HG02852 (cell line): ENCODE data around the gene ATG2A.

Source experiments
- ATAC-seq: cut with Tn5 transposase; IDR thresholded peaks from one replicate; pipeline ENCODE4 v1.9.1; 2021; ENCODE audit warnings: mild to moderate bottlenecking, moderate library complexity; ENCODE audit not compliant: unreplicated experiment

Gene ATG2A

DNA sequence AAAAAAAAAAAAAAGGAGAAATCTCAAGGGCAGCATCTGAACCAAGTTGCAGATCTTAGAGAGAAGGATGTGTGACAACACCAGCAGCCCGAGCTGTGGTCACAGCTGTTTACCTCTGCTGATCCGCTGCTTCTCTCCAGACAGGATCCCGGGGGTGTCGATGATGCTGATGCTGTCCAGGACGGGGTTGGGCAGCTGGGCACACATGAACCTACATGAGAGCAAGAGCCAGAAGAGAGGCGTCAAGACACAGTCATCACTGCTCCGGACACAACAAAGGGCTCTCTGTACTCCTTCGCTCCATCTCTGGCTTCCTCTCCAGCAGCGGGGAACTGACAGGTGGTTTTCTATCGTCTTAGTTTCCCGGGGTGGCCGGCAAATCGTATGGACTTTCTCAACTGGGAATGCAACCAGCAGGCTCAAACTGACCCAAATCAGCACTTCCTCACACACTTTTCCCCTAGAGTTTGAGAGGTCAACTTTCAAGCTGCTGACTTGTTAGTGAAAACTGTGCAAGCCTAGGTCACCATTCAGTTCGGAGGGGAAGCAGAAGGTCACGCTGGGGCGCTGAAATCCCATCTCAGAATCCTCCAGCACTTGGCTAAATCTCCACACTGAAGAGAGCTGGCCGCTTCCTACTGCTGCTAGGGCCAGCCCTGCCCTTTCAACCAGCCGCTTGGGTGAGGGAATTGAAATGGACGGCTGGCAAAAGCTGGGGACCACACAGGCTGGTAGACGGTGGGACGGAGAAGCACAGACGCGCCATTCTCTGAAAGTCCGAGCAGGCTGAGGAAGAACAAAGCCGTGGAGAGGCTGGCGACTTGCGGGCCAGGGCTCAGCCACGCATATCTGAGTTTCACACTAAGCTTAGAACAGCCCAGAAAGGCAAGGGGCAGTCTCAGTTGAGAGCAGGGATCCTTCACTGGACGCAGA is 42.4 kb downstream of the ATG2A start:
- no peak for ATAC-seq

DNA sequence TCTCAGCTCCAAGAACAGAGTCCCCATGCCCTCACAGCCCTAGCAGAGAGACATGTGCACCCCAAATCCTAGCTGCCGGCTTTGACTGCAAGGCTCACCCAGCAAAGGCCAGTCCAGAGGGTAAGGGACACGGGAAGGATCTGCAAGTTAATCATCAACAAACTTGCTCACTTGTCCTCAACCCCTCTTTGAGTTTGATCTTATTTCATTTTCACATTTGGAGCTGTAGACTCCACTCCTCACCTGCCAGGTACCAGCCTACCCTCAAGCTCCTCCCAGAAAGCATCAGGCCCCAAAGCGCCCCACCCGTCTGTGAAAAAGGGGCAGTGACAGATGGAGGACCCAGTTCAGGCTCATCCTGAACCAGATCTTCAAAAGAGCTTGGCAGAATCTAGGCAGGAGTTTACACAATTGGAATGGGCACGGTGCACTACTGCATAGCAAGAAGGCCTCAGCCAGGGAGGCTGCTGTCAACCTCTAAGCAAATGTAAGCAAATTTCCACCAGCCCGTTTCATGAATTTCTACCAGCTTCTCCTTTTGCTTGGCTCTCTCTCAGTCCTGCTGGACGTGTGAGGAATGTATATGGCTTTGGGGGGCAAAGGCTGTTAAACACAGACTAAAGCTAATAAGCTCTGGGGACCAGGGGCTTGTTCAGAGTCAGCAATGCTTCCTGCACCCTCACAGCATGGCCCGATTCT is 44.1 kb downstream of the ATG2A start:
- no peak for ATAC-seq

DNA sequence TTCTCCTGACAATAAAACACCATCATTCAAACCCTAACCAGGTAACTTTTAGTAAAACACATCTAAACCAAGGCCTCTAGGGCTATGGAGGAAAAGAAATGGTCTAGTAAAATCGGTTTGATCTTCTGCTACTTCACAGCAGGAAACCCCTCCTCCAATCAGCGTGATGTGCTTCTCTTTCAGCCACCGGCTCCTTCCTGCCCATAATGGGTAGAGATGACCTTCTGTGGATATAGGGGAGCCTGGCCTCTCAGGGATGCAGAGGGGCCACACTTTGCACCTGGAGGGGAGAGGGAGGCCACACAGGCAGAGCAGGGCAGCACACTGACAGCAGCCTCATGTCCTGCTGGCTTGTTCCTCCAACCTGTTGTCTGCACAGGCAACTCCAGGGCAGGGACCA is 45.5 kb downstream of the ATG2A start:
- no peak for ATAC-seq

DNA sequence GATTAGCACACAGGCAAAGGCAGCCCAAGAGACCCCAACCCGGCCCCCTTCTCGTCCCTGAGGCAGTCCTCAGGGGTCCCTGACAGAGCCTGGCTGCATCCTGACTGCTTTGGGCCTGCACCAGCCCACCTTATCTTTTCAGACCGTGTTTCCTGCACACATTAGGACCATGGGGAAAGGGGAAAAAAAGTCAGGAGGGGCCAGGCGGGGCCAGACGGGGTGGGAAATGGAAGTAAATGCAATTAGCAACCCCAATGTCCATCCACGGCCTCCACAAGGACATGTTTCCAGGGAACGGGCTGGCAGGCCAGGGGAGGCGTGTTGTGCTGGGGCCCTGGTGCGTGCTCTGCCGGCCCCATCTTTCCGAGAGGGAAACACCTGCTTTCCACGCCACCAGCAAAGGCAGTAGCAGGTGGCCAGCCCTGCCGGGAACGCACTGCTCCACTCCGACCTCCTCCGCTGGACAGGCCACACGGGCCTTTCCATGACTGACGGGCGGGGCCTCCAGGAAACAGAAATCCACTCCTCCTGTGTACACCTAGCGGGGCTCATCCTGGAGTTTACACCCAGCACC is 46.0 kb downstream of the ATG2A start:
- ATAC-seq = no peak

DNA sequence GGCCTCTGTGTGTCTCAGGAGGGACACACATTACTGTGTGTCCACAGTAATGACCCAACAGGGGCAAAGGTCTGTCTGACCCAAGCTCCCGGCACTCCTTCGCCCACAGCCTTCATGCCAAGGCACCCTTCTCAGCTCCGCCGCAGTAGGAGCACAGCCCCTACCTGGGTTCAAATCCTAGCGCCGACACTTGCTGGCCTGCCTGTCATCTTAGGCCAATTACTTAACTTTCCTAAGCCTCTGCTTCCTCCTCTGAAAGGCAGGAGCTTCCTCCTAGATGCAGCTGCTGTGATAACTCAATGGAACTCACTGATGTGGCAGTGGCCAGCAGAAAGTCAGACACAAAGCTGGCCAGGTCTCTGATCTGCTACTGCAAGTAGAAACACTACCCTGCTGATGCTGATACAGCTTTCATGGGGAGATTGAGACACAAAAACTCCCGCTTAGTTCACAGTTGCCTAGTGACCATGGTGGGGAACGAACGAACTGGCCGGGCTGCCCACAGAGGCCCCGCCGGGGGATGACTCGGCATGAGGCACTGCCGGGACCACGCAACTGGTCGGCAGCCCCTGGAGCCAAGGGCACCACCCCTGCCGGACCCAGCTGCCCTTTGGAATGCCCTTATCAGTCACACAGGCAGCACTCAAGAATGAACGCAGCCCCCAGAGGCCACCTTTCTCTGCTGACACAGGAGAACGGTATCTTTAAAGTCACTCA is 46.7 kb downstream of the ATG2A start:
- ATAC-seq = no peak

DNA sequence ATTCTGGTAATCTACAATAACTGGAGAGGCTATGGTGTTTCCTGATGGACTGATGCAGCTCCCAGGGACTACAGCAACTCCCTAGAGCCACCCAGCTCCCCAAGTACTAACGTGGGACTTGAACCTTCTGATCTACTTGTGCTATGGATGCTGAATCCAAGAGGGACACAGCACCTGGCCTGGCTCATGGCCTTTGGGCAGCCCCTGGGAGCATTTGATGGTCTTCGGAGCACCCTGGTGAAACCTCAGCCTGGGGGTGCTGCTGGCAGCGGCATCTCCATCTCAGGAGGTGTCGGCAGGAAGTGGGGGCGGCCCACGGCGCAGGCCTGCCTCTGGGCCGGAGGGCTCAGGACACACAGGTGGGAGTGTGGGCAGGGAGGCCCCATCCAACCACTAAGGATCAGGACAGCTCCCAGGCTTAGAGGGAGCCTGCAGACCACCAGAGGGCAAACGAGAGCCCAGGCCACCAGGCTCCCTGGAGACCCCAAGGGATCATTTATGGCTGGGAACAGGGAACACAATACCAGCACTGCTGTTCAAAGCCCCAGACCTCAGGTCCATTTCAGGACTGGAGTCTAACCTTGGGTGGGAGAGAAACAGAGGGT is 47.3 kb downstream of the ATG2A start:
- ATAC-seq = no peak

DNA sequence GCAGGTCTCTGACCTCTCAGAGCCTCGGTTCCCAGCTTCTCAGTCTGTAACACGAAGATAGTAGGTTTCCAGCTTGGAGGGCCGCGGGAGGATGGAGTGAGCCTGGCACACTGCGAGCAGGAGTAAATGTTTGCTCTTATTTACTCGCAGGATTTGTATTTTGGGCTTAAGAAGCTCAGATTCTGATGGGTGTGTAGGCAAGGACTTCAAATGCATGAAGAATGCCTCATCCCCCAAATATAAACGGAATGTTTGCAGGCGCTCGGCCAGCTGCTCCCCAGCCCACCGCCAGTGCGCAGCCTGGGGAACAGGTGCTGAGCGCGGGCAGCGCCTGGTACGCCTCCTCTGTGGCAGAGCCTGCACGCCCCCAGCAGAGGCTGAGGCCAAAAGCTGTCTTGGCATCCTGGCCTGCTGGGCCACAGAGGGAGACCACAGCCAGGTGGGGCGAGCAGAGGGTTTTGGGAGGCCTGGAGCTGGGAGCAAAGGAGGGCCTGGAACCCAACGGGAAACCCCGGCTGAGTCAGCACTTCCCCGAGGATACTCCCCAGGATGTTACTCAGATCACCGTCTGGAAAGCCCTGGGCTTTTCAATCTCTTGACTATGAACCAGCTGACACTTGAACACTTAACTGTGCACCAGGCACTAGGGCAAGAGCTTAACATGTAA is 48.0 kb downstream of the ATG2A start:
- ATAC-seq = no peak

DNA sequence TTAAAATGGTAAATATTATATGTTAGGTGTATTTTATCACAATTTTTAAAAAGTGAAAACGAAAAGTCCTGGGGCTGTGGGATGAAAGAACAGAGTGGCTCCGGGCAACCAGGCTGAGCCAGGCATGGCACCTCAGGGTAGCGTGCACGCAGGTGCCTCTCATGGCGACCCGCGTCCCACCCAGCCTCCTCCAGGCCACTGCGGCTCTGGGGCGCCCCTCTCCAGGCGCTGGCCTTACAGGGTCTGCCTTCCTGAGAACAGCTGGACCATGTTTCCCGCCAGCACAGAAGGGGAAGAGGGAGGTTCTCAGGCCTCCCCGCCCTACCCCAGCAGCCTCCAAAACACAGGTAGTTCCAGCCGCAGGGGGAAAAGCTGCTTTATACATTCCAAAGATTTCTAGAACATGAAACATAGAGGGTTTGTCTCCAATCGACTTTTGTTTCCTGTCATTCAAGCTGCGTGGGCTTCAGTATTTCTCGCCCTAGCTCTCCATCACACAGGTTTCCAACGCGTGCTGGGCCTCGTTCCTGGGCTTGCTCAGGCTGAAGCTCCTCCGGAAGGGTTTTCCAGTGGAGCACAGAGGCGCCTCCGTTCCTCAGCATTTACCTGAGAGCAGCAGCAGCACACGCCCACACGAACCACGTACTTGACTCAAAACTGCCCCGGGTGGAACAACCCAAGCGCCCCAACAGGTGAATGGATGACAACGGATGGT is 49.1 kb downstream of the ATG2A start:
- ATAC-seq = no peak

DNA sequence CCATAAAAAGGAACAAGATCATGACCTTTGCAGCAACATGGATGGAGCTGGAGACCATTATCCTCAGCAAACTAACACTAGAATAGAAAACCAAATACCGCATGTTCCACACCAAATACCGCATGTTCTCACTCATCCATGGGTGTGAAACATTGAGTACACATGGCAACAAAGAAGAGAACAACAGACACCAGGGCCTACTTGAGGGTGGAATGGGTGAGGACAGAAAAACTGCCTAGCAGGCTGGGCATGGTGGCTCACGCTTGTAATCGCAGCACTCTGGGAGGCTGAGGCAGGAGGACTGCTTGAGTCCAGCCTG is 50.9 kb downstream of the ATG2A start:
- ATAC-seq = no peak

DNA sequence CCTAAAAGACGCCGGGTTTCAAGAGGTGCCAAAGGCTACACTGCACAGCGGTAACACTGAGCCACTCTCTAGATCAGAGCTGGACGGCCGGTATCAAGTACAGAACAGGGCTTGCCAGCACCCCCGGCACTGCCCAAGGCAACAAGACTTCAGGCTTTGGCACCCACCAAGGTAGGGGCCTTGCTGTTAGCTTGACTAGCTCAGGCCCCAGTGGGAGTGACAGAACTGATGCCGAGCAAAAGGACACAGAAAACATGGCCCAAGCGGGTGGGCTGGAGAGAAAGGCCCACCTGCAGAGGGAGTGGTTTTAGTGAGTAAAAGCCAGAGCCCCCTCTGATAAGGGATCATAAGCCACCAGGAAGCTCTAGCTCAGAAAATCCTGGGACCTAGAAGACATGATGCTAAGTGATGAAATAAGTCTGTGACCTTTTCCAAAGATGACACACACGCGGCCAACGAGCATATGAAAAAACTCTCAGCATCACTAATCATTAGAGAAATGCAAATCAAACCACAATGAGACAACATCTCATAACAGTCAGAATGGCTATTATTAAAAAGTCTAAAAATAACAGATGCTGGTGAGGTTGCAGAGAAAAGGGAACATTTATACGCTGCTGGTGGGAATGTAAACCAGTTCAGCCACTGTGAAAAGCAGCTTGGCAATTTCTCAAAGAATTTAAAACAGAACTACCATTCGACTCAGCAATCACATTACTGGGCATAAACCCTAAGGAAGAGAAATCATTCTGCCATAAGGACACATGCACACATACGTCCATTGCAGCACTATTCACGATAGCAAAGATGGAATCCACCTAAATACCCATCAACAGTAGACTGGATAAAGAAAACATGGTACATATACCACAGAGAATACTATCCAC is 51.5 kb downstream of the ATG2A start:
- no peak for ATAC-seq

DNA sequence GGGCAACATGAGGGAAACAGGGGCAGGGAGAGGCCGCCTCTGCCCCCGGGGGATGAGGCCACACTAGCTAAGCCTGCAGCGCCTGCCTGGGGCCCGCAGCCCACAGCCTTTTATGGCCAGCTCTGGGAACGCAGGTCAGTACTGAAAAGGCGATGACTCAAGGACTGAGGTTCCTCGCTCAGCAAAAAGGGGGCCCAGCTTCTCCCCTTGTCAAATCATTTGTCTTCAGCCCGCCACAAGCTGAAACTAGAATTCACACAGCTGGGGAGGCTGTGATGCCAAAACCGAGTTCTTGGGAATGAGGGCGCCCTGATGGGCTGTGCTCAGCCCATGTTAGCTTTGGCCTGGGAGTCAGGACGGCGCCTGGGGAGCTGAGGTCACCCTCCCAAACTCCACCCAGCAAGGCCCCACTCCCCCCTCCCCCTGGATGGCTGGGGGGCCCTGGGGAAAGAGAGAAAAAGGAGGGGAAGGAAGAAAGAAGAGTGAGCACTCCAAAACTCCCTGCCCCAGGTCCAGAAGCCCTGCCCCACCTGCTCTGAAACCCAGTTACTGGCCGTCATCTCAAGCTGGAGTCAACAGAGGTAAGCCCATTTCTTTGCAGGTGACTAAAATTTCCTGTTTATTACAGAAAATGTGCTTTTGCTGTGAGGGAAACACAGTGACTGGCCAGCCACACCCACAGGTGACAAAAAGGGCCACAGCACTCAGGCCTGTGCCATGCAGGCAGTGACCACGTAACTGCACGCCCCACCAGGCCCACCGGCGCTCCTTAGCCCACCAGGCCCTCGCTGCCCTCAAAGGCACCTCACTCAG is 52.3 kb downstream of the ATG2A start:
- ATAC-seq = no peak

DNA sequence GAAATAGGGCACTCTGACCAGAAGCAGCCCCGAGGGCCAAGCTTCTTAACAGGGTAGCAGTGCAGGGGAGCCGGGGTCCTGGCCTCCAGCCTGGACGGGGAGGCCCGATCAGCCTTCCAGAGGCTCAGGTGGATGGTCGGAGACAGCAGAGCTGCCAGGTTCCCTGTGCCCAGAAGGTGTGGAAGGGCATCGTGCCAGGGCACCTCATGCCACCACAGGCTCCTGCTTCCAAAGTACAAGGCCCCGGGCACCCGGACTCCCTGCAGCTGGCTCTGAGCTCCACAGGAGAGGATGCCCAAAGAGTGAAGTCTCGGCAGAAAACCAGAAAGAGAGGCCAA is 52.9 kb downstream of the ATG2A start:
- ATAC-seq = no peak

DNA sequence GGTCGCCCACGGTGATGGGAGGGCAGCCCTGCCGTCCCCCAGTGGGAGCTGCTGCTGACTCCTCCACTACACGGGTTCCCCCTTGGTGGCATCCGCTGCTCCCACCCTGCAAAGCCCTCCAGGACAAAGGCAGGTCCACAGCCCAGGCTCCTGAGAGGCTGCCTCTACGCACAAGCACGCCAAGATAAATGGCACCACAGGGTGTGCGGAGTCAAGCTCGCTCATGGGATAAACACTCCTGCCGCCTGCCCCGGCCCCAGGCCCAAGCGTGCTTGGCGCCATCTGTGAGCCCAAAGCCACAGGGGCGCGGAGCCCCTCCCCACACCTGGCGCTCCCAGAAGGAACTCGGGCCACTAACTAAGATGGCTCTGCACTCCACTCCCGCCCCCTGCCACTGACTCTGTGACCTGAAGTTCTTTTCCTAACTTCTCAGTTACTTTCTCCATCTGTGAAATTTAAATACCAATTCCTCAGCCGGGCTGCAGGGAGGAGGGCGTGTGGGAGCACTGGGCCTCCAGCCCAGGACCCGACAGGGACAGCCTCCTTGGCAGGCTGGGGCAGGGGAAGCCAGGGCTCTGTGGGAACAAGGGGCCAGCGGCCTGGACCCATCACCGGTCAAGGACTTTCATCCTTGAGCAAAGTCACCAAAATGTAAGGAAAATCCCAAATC is 53.5 kb downstream of the ATG2A start:
- no peak for ATAC-seq

DNA sequence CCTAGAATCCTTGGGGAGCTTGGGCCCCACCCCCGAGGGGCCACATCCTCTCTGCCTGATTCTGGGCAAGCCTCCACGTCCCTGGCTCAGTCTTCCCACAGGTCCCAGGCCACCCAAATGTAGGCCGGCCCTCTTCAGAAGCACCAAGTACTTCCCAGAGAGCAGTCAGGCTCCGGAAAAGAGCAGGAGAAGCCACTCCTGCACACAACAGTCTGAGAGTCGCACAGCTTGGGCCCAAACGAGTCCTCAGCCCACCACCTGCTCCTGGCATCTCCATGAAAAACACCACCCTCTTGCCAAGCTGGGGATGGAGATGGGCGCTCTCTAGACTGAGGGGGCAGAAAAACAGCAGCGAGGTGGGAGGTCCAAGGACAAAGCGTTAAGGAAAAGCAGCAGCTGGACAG is 54.0 kb downstream of the ATG2A start:
- ATAC-seq = no peak

DNA sequence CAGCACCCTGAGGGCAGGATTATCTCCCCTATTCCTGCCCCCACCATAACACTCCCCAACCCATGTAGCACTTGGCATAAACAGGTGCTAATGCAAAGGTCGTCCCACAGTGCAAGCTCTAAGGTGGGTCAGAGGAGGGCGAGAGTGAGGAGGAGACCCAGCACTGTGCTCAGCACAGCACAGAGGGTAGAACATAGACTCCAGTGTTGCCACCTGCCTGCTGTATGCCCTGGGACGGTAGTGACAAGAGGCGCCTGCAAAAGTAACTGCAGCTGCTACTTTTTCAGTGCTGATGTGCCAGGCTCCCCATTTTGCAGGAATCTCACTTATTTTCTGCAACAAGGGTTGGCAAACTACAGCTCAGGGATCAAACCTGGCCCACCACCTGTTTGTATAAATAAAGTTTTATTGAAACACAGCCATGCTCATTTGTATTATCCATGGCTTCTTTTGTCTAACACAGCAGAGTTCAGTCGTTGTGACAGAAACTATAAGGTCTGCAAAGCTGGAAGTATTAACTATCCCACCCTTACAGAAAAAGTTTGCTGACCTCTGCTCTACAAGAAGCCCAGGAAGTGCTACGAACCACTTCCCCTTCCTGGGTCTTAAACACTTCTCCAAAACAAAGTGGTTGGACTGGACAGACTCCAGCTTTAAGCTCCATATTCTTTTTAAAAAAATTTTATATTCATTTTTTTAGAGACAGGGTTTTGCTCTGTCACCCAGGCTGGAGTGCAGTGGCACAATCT is 55.6 kb downstream of the ATG2A start:
- ATAC-seq = no peak

DNA sequence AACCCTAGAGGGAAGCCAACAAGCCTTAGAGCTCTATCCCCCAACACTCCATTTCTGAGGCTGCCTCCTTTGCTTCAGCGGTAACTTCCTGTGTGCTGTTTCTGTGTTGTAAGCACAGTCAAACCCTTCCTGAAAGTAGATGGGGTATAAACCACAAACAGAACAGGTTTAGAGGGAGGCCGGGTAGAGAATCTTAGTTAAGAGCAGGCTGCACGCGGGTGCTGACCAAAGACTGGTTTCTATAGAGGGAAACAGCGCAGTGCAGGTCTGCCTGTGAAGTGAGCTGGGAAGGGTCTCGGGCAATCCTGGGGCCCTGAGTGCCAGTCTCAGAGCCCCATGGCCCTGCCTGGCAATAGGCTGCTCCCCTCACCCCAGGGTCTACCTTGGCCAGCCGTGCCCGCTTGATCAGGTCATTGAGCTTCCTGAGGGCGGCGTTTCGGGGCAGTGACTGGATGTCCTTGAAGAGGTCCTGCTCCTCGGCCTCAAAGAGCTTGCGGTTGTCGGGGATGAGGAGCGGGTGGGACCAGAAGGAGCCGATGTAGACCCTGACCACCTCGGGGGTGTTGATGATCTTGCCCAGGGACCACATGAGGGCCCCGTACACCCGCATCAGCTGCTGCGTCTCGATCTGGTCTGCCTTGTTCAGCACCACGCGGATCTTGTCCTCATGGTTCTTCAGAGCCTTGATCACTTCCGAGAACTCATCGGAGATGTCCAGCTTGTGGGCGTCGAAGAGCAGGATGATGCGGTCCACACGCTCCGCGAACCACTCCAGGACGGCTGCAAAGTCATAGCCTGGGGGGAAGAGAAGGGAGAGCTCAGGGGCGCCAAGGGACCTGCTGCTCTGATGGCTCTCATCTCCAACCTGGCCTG is 57.2 kb downstream of the ATG2A start:
- peak; percentile 78 for ATAC-seq
